ENCODE measurements around the gene PLPPR3. TPM values are rescaled to one million over a fixed set of nuclear protein-coding genes. Genes with fewer than 3 reads are reported as not detected.
A peak's percentile ranks its signal among the peaks of the same experiment; 100 is the strongest.

The PLPPR3 gene
- total and polyA plus RNA-seq, 12 donors = 0.08 to 1.7 (median 0.14) TPM; not detected in 7

DNA sequence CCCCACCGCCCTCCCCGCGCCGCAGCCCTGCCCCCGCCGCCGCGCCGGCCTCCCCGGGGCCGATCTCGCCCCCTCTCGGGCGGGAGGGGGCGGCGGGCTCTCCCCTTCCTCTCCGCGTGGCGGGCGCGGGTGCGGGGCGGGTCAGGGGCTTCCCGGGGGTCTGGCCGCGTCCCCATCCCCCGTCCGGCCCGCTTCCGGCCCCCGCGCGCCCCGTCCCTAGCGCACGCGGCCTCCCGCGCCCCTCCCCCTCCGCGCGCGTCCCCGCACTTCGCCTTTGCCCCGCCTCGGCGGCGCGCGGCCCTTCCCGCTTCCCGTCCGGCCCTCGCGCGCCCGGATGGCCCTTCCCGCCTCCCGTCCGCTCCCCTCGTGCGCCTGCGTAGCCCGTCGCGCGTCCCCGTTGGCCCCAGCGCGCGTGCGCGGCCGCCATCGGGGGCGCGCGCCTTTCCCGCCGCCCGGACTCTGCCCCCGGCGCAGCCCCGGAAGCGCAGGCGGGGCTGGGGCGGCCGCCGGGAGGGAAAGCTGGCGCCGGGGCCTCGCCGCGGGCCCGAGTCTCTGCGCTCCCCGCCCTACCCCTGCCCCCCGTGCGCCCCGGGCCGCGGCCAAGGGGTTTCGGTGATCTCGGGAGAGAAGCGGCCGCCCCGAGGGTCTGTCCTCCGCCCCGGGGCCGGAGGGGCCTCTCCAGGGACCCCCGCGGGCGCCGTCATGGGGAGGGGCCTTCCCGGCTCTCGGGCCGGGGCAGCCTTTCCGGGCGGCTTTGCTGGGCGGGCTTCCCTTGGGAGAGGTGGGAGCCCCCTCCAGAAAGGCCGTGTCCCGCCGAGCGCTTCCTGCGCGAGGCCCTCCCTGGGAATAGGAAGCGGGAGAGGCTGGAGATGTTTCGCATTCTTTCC lies 24.0 kb downstream of the PLPPR3 start:
- H3K4me3 ChIP-seq = peak overlapping the region; percentile 47 to 100 (median 78)
- H3K27ac ChIP-seq = peak overlapping the region; percentile 81 to 100 (median 99)
- peaks cover 0 to 8% of the 10 kb centered on the region in 2 donors for H3K36me3 ChIP-seq (replicated peaks in 1 of 2)
- intact Hi-C loops (cut with DNase I) = no loop called here
- 0 to 3% (median 1%) methylated on average over 1 to 113 of the region's 129 CpGs for WGBS, 4 donors
- no peaks in the 10 kb centered on the region for H3K9me3 ChIP-seq (replicated peaks in 1 of 3)
- no peaks in the 10 kb centered on the region for H3K27me3 ChIP-seq
- peak; percentile 85 to 91 (median 89) for DNase-seq
- TF ChIP-seq POLR2A (IDR thresholded peaks at IDR 0.05) = no peak
- TF ChIP-seq, protein P1, sequence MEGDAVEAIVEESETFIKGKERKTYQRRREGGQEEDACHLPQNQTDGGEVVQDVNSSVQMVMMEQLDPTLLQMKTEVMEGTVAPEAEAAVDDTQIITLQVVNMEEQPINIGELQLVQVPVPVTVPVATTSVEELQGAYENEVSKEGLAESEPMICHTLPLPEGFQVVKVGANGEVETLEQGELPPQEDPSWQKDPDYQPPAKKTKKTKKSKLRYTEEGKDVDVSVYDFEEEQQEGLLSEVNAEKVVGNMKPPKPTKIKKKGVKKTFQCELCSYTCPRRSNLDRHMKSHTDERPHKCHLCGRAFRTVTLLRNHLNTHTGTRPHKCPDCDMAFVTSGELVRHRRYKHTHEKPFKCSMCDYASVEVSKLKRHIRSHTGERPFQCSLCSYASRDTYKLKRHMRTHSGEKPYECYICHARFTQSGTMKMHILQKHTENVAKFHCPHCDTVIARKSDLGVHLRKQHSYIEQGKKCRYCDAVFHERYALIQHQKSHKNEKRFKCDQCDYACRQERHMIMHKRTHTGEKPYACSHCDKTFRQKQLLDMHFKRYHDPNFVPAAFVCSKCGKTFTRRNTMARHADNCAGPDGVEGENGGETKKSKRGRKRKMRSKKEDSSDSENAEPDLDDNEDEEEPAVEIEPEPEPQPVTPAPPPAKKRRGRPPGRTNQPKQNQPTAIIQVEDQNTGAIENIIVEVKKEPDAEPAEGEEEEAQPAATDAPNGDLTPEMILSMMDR (IDR thresholded peaks at IDR 0.05) = peak in 2 of 6 experiments; percentile 4 to 10
- H3K4me1 ChIP-seq (replicated peaks in 1 of 2) = peaks cover 45 to 49% of the 10 kb centered on the region in 2 donors

DNA sequence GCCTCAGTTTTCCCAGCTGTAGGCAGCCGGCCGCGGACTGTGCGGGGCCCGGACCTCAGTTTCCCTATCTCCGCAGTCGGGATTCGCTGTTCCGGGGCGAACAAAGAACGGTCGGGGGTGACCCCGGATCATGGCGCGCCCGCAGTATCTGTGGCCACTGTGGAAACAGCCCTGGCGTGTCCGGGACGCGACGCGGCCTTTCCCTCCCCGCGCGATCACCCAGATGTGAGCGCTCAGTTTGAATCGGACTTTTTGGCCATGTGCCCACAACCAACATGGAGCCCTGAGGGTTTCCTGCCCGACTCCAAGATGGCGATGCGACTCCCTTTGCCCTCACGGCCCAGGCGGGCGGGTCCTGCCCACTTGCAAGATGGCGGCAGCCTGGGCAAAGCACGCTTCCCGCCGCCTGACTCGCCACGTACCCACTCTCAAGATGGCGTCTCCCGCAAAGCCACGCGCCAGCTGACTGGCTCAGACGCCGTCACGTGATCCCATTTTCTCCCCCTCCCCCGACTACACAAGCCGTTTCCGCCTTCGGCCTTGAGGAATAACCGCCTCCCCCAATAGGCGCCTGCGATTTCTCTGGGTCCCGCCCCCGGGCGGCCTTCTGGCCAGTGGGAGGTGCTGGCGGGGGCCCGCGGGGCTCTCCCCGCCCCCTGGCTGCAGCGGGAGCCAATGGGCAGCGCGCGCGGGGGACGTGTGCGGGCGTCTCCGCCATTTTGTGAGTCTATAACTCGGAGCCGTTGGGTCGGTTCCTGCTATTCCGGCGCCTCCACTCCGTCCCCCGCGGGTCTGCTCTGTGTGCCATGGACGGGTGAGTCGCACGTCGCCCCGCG lies 24.8 kb downstream of the PLPPR3 start, which contains the start of gene PTBP1:
Gene PTBP1, plus strand, starts transcription at position 761 of the 836 bp plus-strand sequence. Its CDS starts 46 bp downstream, at position 807.
- peak; percentile 100 for DNase-seq
- TF ChIP-seq, protein P1 (IDR thresholded peaks at IDR 0.05) = peak in 4 of 6 experiments; percentile 12 to 45 (median 29)
- peak; percentile 81 to 88 for TF ChIP-seq POLR2A (IDR thresholded peaks at IDR 0.05)
- peak within 1 kb of the TSS; percentile 81 to 100 (median 99) for H3K27ac ChIP-seq
- H3K27me3 ChIP-seq = no peaks in the 10 kb centered on the region
- peak within 1 kb of the TSS; percentile 47 to 100 (median 92) for H3K4me3 ChIP-seq
- H3K36me3 ChIP-seq (replicated peaks in 1 of 2) = peaks cover 0 to 8% of the 10 kb centered on the region in 2 donors
- H3K9me3 ChIP-seq (replicated peaks in 1 of 3) = no peaks in the 10 kb centered on the region
- 0 to 1% (median 0%) methylated on average over 19 to 83 of the region's 83 CpGs for WGBS, 4 donors
- intact Hi-C loops (cut with DNase I) = no loop called here
- peaks cover 37 to 41% of the 10 kb centered on the region in 2 donors for H3K4me1 ChIP-seq (replicated peaks in 1 of 2)

DNA sequence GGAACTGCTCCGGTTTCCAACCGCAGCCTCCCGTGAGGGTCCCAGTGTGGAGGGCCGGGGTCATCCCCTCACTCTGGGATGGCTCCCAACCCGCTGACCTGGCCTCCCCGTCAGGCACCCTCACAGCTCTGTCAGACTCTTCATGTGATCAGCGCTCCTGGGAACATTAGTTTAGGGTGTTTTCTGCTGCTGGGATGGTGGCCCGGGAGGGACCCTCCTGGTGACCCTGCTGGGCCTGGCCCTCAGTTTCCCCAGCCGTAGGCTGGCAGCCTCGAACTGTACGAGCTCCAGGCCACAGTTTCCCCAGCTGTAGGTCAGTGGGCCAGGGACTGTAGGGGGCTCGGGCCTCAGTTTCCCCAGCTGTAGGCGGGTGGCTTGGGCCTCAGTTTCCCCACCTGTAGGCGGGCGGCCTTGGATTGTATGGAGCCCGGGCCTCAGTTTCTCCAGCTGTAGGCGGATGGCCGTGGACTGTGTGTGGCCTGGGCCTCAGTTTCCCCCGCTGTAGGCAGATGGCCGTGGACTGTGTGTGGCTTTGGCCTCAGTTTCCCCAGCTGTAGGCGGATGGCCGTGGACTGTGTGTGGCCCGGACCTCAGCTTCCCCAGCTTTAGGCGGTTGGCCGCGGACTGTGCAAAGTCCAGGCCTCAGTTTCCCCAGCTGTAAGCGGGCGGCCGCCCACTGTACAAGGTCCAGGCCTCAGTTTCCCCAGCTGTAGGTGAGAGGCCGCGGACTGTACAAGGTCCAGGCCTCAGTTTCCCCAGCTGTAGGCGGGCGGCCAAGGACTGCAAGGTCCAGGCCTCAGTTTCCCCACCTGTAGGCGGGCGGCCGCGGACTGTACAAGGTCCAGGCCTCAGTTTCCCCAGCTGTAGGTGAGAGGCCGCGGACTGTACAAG lies 25.8 kb downstream of the PLPPR3 start:
- H3K36me3 ChIP-seq (replicated peaks in 1 of 2) = peaks cover 0 to 8% of the 10 kb centered on the region in 2 donors
- H3K27ac ChIP-seq = peak overlapping the region in 3 of 5 donors; percentile 68 to 87 (median 81)
- H3K4me1 ChIP-seq (replicated peaks in 1 of 2) = peaks cover 27 to 31% of the 10 kb centered on the region in 2 donors
- H3K4me3 ChIP-seq = peak overlapping the region in 2 of 4 donors; percentile 68 to 86
- peak in 4 of 7 donors; percentile 27 to 67 (median 44) for DNase-seq
- intact Hi-C loops (cut with DNase I) = no loop called here
- WGBS, 4 donors = 74 to 93% (median 80%) methylated on average over 10 to 39 of the region's 39 CpGs
- no peaks in the 10 kb centered on the region for H3K27me3 ChIP-seq
- no peaks in the 10 kb centered on the region for H3K9me3 ChIP-seq (replicated peaks in 1 of 3)
- TF ChIP-seq, protein P1 (IDR thresholded peaks at IDR 0.05) = no peak
- TF ChIP-seq POLR2A (IDR thresholded peaks at IDR 0.05) = no peak
